ENCODE results near the gene KCNMB1.

KCNMB1 gene

GRCh38 chr5:170388818-170389549 is at the start of gene KCNMB1:
KCNMB1 (minus strand) TSS chr5:170389367; CDS start chr5:170385447, 3,920 bp downstream.
- Histone ChIP-seq H3K36me3 (ENCODE audit: control insufficient read depth in 5 of 5, insufficient read depth in 5 of 5, low read length in 5 of 5) (peaks cover 0 to 3% (median 0%) of the 10 kb centered on the region in 5 donors), H3K27ac (ENCODE audit: low read depth, low read length) (no peak within 1 kb of the TSS), H3K9me3 (ENCODE audit: control insufficient read depth in 5 of 5, low read length in 5 of 5) (no peaks in the 10 kb centered on the region), H3K4me3 (ENCODE audit: low read depth in 1 of 5, low read length in 5 of 5) (peak within 1 kb of the TSS in 4 of 5 donors; percentile 36 to 44 (median 38)), H3K9ac (ENCODE audit: low read length in 5 of 5) (no peak within 1 kb of the TSS), H3K4me1 (ENCODE audit: control insufficient read depth in 5 of 5, insufficient read depth in 5 of 5, low read length in 5 of 5) (peaks cover 0 to 27% (median 9%) of the 10 kb centered on the region in 5 donors), H3K27me3 (ENCODE audit: control insufficient read depth in 5 of 5, insufficient read depth in 4 of 5, low read length in 5 of 5) (peaks cover 0 to 6% (median 0%) of the 10 kb centered on the region in 5 donors)

- peaks cover 0 to 3% (median 0%) of the 10 kb centered on the region in 5 donors for H3K27me3 ChIP-seq (ENCODE audit: control insufficient read depth in 5 of 5, insufficient read depth in 4 of 5, low read length in 5 of 5)
- no peaks in the 10 kb centered on the region for H3K9me3 ChIP-seq (ENCODE audit: control insufficient read depth in 5 of 5, low read length in 5 of 5)
- no peak overlapping the region for H3K4me3 ChIP-seq (ENCODE audit: low read depth in 1 of 5, low read length in 5 of 5)
- no peak overlapping the region for H3K9ac ChIP-seq (ENCODE audit: low read length in 5 of 5)
- H3K36me3 ChIP-seq (ENCODE audit: control insufficient read depth in 5 of 5, insufficient read depth in 5 of 5, low read length in 5 of 5) = no peaks in the 10 kb centered on the region
- H3K4me1 ChIP-seq (ENCODE audit: control insufficient read depth in 5 of 5, insufficient read depth in 5 of 5, low read length in 5 of 5) = peaks cover 0 to 11% (median 7%) of the 10 kb centered on the region in 5 donors
- no peak overlapping the region for H3K27ac ChIP-seq (ENCODE audit: low read depth, low read length)
Observed at GRCh38 chr5:170438581-170438980, 49.4 kb upstream of the KCNMB1 start.

- H3K36me3 ChIP-seq (ENCODE audit: control insufficient read depth in 5 of 5, insufficient read depth in 5 of 5, low read length in 5 of 5) = no peaks in the 10 kb centered on the region
- peaks cover 0 to 11% (median 7%) of the 10 kb centered on the region in 5 donors for H3K4me1 ChIP-seq (ENCODE audit: control insufficient read depth in 5 of 5, insufficient read depth in 5 of 5, low read length in 5 of 5)
- H3K27ac ChIP-seq (ENCODE audit: low read depth, low read length) = no peak overlapping the region
- H3K27me3 ChIP-seq (ENCODE audit: control insufficient read depth in 5 of 5, insufficient read depth in 4 of 5, low read length in 5 of 5) = peaks cover 0 to 3% (median 0%) of the 10 kb centered on the region in 5 donors
- H3K4me3 ChIP-seq (ENCODE audit: low read depth in 1 of 5, low read length in 5 of 5) = no peak overlapping the region
- peaks cover 0 to 1% (median 0%) of the 10 kb centered on the region in 5 donors for H3K9me3 ChIP-seq (ENCODE audit: control insufficient read depth in 5 of 5, low read length in 5 of 5)
- no peak overlapping the region for H3K9ac ChIP-seq (ENCODE audit: low read length in 5 of 5)
Observed at GRCh38 chr5:170437621-170438375, 48.6 kb upstream of the KCNMB1 start.

GRCh38 chr5:170436335-170436734 is 47.2 kb upstream of the KCNMB1 start:
- H3K27ac ChIP-seq (ENCODE audit: low read depth, low read length) = no peak overlapping the region
- H3K4me1 ChIP-seq (ENCODE audit: control insufficient read depth in 5 of 5, insufficient read depth in 5 of 5, low read length in 5 of 5) = peaks cover 0 to 11% (median 7%) of the 10 kb centered on the region in 5 donors
- peaks cover 0 to 3% (median 0%) of the 10 kb centered on the region in 5 donors for H3K27me3 ChIP-seq (ENCODE audit: control insufficient read depth in 5 of 5, insufficient read depth in 4 of 5, low read length in 5 of 5)
- H3K36me3 ChIP-seq (ENCODE audit: control insufficient read depth in 5 of 5, insufficient read depth in 5 of 5, low read length in 5 of 5) = no peaks in the 10 kb centered on the region
- H3K9ac ChIP-seq (ENCODE audit: low read length in 5 of 5) = no peak overlapping the region
- peaks cover 0 to 6% (median 0%) of the 10 kb centered on the region in 5 donors for H3K9me3 ChIP-seq (ENCODE audit: control insufficient read depth in 5 of 5, low read length in 5 of 5)
- no peak overlapping the region for H3K4me3 ChIP-seq (ENCODE audit: low read depth in 1 of 5, low read length in 5 of 5)

- Histone ChIP-seq H3K4me3 (ENCODE audit: low read depth in 1 of 5, low read length in 5 of 5) (no peak overlapping the region), H3K27ac (ENCODE audit: low read depth, low read length) (no peak overlapping the region), H3K4me1 (ENCODE audit: control insufficient read depth in 5 of 5, insufficient read depth in 5 of 5, low read length in 5 of 5) (peaks cover 0 to 11% (median 7%) of the 10 kb centered on the region in 5 donors), H3K36me3 (ENCODE audit: control insufficient read depth in 5 of 5, insufficient read depth in 5 of 5, low read length in 5 of 5) (no peaks in the 10 kb centered on the region), H3K27me3 (ENCODE audit: control insufficient read depth in 5 of 5, insufficient read depth in 4 of 5, low read length in 5 of 5) (peaks cover 0 to 5% (median 0%) of the 10 kb centered on the region in 5 donors), H3K9me3 (ENCODE audit: control insufficient read depth in 5 of 5, low read length in 5 of 5) (peaks cover 0 to 6% (median 0%) of the 10 kb centered on the region in 5 donors), H3K9ac (ENCODE audit: low read length in 5 of 5) (no peak overlapping the region)
Observed at GRCh38 chr5:170434966-170435605, 45.9 kb upstream of the KCNMB1 start.

- H3K27me3 ChIP-seq (ENCODE audit: control insufficient read depth in 5 of 5, insufficient read depth in 4 of 5, low read length in 5 of 5) = peaks cover 0 to 5% (median under 1%) of the 10 kb centered on the region in 5 donors
- no peak overlapping the region for H3K9ac ChIP-seq (ENCODE audit: low read length in 5 of 5)
- peaks cover 0 to 6% (median 0%) of the 10 kb centered on the region in 5 donors for H3K9me3 ChIP-seq (ENCODE audit: control insufficient read depth in 5 of 5, low read length in 5 of 5)
- no peaks in the 10 kb centered on the region for H3K36me3 ChIP-seq (ENCODE audit: control insufficient read depth in 5 of 5, insufficient read depth in 5 of 5, low read length in 5 of 5)
- H3K4me1 ChIP-seq (ENCODE audit: control insufficient read depth in 5 of 5, insufficient read depth in 5 of 5, low read length in 5 of 5) = peaks cover 0 to 12% (median 9%) of the 10 kb centered on the region in 5 donors
- no peak overlapping the region for H3K27ac ChIP-seq (ENCODE audit: low read depth, low read length)
- H3K4me3 ChIP-seq (ENCODE audit: low read depth in 1 of 5, low read length in 5 of 5) = no peak overlapping the region
Observed at GRCh38 chr5:170432669-170433068, 43.5 kb upstream of the KCNMB1 start.

GRCh38 chr5:170431571-170431970 is 42.4 kb upstream of the KCNMB1 start:
- Histone ChIP-seq H3K4me3 (ENCODE audit: low read depth in 1 of 5, low read length in 5 of 5) (no peak overlapping the region), H3K9me3 (ENCODE audit: control insufficient read depth in 5 of 5, low read length in 5 of 5) (peaks cover 0 to 6% (median 0%) of the 10 kb centered on the region in 5 donors), H3K27ac (ENCODE audit: low read depth, low read length) (no peak overlapping the region), H3K4me1 (ENCODE audit: control insufficient read depth in 5 of 5, insufficient read depth in 5 of 5, low read length in 5 of 5) (peaks cover 3 to 23% (median 15%) of the 10 kb centered on the region in 5 donors), H3K36me3 (ENCODE audit: control insufficient read depth in 5 of 5, insufficient read depth in 5 of 5, low read length in 5 of 5) (no peaks in the 10 kb centered on the region), H3K27me3 (ENCODE audit: control insufficient read depth in 5 of 5, insufficient read depth in 4 of 5, low read length in 5 of 5) (peaks cover 0 to 7% (median 5%) of the 10 kb centered on the region in 5 donors), H3K9ac (ENCODE audit: low read length in 5 of 5) (no peak overlapping the region)

GRCh38 chr5:170430866-170431437 is 41.8 kb upstream of the KCNMB1 start:
- Histone ChIP-seq H3K4me1 (ENCODE audit: control insufficient read depth in 5 of 5, insufficient read depth in 5 of 5, low read length in 5 of 5) (peaks cover 2 to 22% (median 13%) of the 10 kb centered on the region in 5 donors), H3K4me3 (ENCODE audit: low read depth in 1 of 5, low read length in 5 of 5) (no peak overlapping the region), H3K27me3 (ENCODE audit: control insufficient read depth in 5 of 5, insufficient read depth in 4 of 5, low read length in 5 of 5) (peaks cover 0 to 7% (median 5%) of the 10 kb centered on the region in 5 donors), H3K27ac (ENCODE audit: low read depth, low read length) (no peak overlapping the region), H3K36me3 (ENCODE audit: control insufficient read depth in 5 of 5, insufficient read depth in 5 of 5, low read length in 5 of 5) (no peaks in the 10 kb centered on the region), H3K9ac (ENCODE audit: low read length in 5 of 5) (no peak overlapping the region), H3K9me3 (ENCODE audit: control insufficient read depth in 5 of 5, low read length in 5 of 5) (peaks cover 0 to 6% (median 0%) of the 10 kb centered on the region in 5 donors)

GRCh38 chr5:170430256-170430655 is 41.1 kb upstream of the KCNMB1 start:
- no peak overlapping the region for H3K9ac ChIP-seq (ENCODE audit: low read length in 5 of 5)
- peaks cover 0 to 9% (median 5%) of the 10 kb centered on the region in 5 donors for H3K27me3 ChIP-seq (ENCODE audit: control insufficient read depth in 5 of 5, insufficient read depth in 4 of 5, low read length in 5 of 5)
- H3K9me3 ChIP-seq (ENCODE audit: control insufficient read depth in 5 of 5, low read length in 5 of 5) = peaks cover 0 to 6% (median 0%) of the 10 kb centered on the region in 5 donors
- no peak overlapping the region for H3K4me3 ChIP-seq (ENCODE audit: low read depth in 1 of 5, low read length in 5 of 5)
- no peaks in the 10 kb centered on the region for H3K36me3 ChIP-seq (ENCODE audit: control insufficient read depth in 5 of 5, insufficient read depth in 5 of 5, low read length in 5 of 5)
- H3K4me1 ChIP-seq (ENCODE audit: control insufficient read depth in 5 of 5, insufficient read depth in 5 of 5, low read length in 5 of 5) = peaks cover 0 to 28% (median 11%) of the 10 kb centered on the region in 5 donors
- no peak overlapping the region for H3K27ac ChIP-seq (ENCODE audit: low read depth, low read length)

Data from subcutaneous abdominal adipose tissue (tissue), 5 donors.